ENCODE results near the gene DENND1B.

GRCh38 chr1:197557302-197557701 is 218.0 kb downstream of the DENND1B start:
- TF ChIP-seq CTCF (conservative IDR thresholded peaks at IDR 0.05 in 1 of 2, IDR thresholded peaks at IDR 0.05 in 1 of 2; ENCODE audit: extremely low read depth in 1 of 2, insufficient read depth in 1 of 2, low read depth in 1 of 2, low read length in 2 of 2) (no peak), EZH2 (IDR thresholded peaks at IDR 0.05; ENCODE audit: borderline replicate concordance, low read length) (no peak)

All from mammary epithelial cell (primary cell).